ES-I3 (cell line): Measurements from ENCODE around the gene PPP1R14D.
"Not testable (repeated sequence)": the region's sequence is repeated elsewhere in the genome, so short reads cannot be mapped to it uniquely, and the experiment has no call there.

ENCODE experiments used
- H3K36me3 ChIP-seq: 2 replicates; pipeline ENCODE4 v1.6.1; 2013; ENCODE audit warnings: mild to moderate bottlenecking, low read length, control low read depth, moderate library complexity; ENCODE audit not compliant: insufficient read depth
- H3K4me1 ChIP-seq: 2 replicates; pipeline ENCODE4 v1.6.1; 2013; ENCODE audit warnings: mild to moderate bottlenecking, control low read depth, low read length; ENCODE audit not compliant: insufficient read depth
- H3K9ac ChIP-seq: 2 replicates; pipeline ENCODE4 v1.6.1; 2013; ENCODE audit warnings: low read depth, mild to moderate bottlenecking, low read length, moderate library complexity
- H3K9me3 ChIP-seq: 2 replicates; pipeline ENCODE4 v1.6.1; 2013; ENCODE audit warnings: mild to moderate bottlenecking, low read length, moderate library complexity; ENCODE audit not compliant: control insufficient read depth, insufficient read depth

The PPP1R14D gene

GRCh38 chr15:40828447-40829036 is at the start of gene PPP1R14D:
Gene PPP1R14D (minus strand): TSS chr15:40828708. CDS start chr15:40828641, 67 bp downstream.
- Histone ChIP-seq H3K9me3 (no peaks in the 10 kb centered on the region), H3K9ac (no peak within 1 kb of the TSS), H3K4me1 (no peaks in the 10 kb centered on the region)

GRCh38 chr15:40877694-40878093 is 49.2 kb upstream of the PPP1R14D start:
- Histone ChIP-seq H3K9ac (no peak overlapping the region), H3K4me1 (no peaks in the 10 kb centered on the region; the same call in 1 of the 2 replicates), H3K36me3 (no peaks in the 10 kb centered on the region), H3K9me3 (no peaks in the 10 kb centered on the region)

More at GRCh38 chr15:40828447-40829036, at the start of gene PPP1R14D:
- H3K36me3 ChIP-seq: no peaks in the 10 kb centered on the region

- Histone ChIP-seq H3K9ac (no peak overlapping the region), H3K9me3 (no peaks in the 10 kb centered on the region), H3K36me3 (no peaks in the 10 kb centered on the region), H3K4me1 (peaks cover 8% of the 10 kb centered on the region)
Measured at GRCh38 chr15:40875991-40876730, 47.7 kb upstream of the PPP1R14D start.

- no peaks in the 10 kb centered on the region for H3K9me3 ChIP-seq
- peaks cover 9% of the 10 kb centered on the region for H3K4me1 ChIP-seq
- peak within 1 kb of the TSS; percentile 64; the same call in 1 of the 2 replicates for H3K9ac ChIP-seq
- no peaks in the 10 kb centered on the region for H3K36me3 ChIP-seq
Measured at GRCh38 chr15:40873694-40874561, 45.4 kb upstream of the PPP1R14D start, which contains the start of gene RHOV. Gene RHOV (minus strand): TSS chr15:40874234. CDS start chr15:40874139, 95 bp downstream.

- Histone ChIP-seq H3K9ac (peak overlapping the region; percentile 64; the same call in 1 of the 2 replicates), H3K9me3 (no peaks in the 10 kb centered on the region), H3K4me1 (peaks cover 9% of the 10 kb centered on the region; the same call in 1 of the 2 replicates), H3K36me3 (no peaks in the 10 kb centered on the region)
Measured at GRCh38 chr15:40872791-40873693, 44.5 kb upstream of the PPP1R14D start.

- H3K4me1 ChIP-seq: peaks cover 9% of the 10 kb centered on the region; the same call in 1 of the 2 replicates
- no peak overlapping the region for H3K9ac ChIP-seq
- no peaks in the 10 kb centered on the region for H3K9me3 ChIP-seq
- H3K36me3 ChIP-seq: no peaks in the 10 kb centered on the region
Measured at GRCh38 chr15:40871749-40872617, 43.5 kb upstream of the PPP1R14D start.

- Histone ChIP-seq H3K4me1 (peaks cover 9% of the 10 kb centered on the region; the same call in 1 of the 2 replicates), H3K9me3 (no peaks in the 10 kb centered on the region), H3K36me3 (no peaks in the 10 kb centered on the region), H3K9ac (no peak overlapping the region)
Measured at GRCh38 chr15:40870716-40871115, 42.2 kb upstream of the PPP1R14D start.

GRCh38 chr15:40869686-40870085 is 41.2 kb upstream of the PPP1R14D start:
- Histone ChIP-seq H3K36me3 (no peaks in the 10 kb centered on the region), H3K4me1 (peaks cover 9% of the 10 kb centered on the region; the same call in 1 of the 2 replicates), H3K9me3 (no peaks in the 10 kb centered on the region), H3K9ac (no peak overlapping the region)

GRCh38 chr15:40867199-40867598 is 38.7 kb upstream of the PPP1R14D start:
- H3K9ac ChIP-seq: no peak overlapping the region
- no peaks in the 10 kb centered on the region for H3K9me3 ChIP-seq
- H3K4me1 ChIP-seq: peaks cover 6% of the 10 kb centered on the region; the same call in 1 of the 2 replicates
- H3K36me3 ChIP-seq: no peaks in the 10 kb centered on the region

GRCh38 chr15:40863660-40864270 is 35.3 kb upstream of the PPP1R14D start:
- Histone ChIP-seq H3K9ac (no peak overlapping the region), H3K36me3 (no peaks in the 10 kb centered on the region), H3K4me1 (no peaks in the 10 kb centered on the region)

GRCh38 chr15:40861147-40861546 is 32.6 kb upstream of the PPP1R14D start:
- not testable (repeated sequence) for H3K9ac ChIP-seq, H3K36me3 ChIP-seq, H3K4me1 ChIP-seq, H3K9me3 ChIP-seq

More at GRCh38 chr15:40863660-40864270, 35.3 kb upstream of the PPP1R14D start:
- H3K9me3 ChIP-seq: no peaks in the 10 kb centered on the region

- H3K9me3 ChIP-seq: no peaks in the 10 kb centered on the region
- H3K9ac ChIP-seq: no peak overlapping the region
- H3K36me3 ChIP-seq: no peaks in the 10 kb centered on the region
- H3K4me1 ChIP-seq: no peaks in the 10 kb centered on the region
Measured at GRCh38 chr15:40859206-40859851, 30.8 kb upstream of the PPP1R14D start.
